IMR-90 (cell line): Measurements from ENCODE around the gene TP73. TPM values are rescaled to one million over a fixed set of nuclear protein-coding genes. Genes with fewer than 3 reads are reported as not detected.

Experiments
- ATAC-seq: fragments of 200-7000 bp; cut with Tn5 transposase; 2 replicates; pipeline ENCODE4 v1.9.1; 2020; ENCODE audit warnings: low read depth, mild to moderate bottlenecking, moderate library complexity
- BruUV-seq: library from RNA; stranded (reverse); fragments of 400-500 nt; replicated peaks from 2 replicates; lab custom pipeline; 2021; lab: Mats Ljungman, UMichigan
- CTCF ChIA-PET: fragments of 300-600 bp; formaldehyde crosslinking; extraction: SDS; loops from one replicate; lab custom pipeline; 2021; ENCODE audit warnings: antibody characterized with exemption; lab: Yijun Ruan, JAX
- POLR2A ChIA-PET: fragments of 300-600 bp; sonication (Branson Sonifier 250); formaldehyde crosslinking; loops from one replicate; lab custom pipeline; 2022; ENCODE audit warnings: antibody characterized with exemption; ENCODE audit not compliant: unreplicated experiment; lab: Charles Lee
- DNase-seq: peaks from one replicate; pipeline ENCODE4 v3.0.0; 2013
- H2AFZ ChIP-seq: replicated peaks from 2 replicates; pipeline ENCODE3; 2013; ENCODE audit warnings: low read length, mild to moderate bottlenecking; ENCODE audit not compliant: poor library complexity
- H2AK5ac ChIP-seq: 2 replicates; pipeline ENCODE4 v1.6.1; 2013; ENCODE audit warnings: low read depth, low read length, inconsistent platforms
- H2AK9ac ChIP-seq: replicated peaks from 2 replicates; pipeline ENCODE3; 2013; ENCODE audit warnings: mild to moderate bottlenecking, low read depth, low read length, moderate library complexity; ENCODE audit not compliant: poor library complexity
- H2BK120ac ChIP-seq: 2 replicates; pipeline ENCODE4 v1.6.1; 2013; ENCODE audit warnings: low read depth, low read length, inconsistent platforms
- H2BK15ac ChIP-seq: 3 replicates; pipeline ENCODE4 v1.6.1; 2013; ENCODE audit warnings: low read depth, low read length, inconsistent platforms
- H2BK20ac ChIP-seq: 2 replicates; pipeline ENCODE4 v1.6.1; 2013; ENCODE audit warnings: low read depth, mild to moderate bottlenecking, inconsistent platforms, low read length, moderate library complexity
- H2BK5ac ChIP-seq: 2 replicates; pipeline ENCODE4 v1.6.1; 2013; ENCODE audit warnings: mild to moderate bottlenecking, low read depth, low read length, inconsistent platforms; ENCODE audit not compliant: poor library complexity, severe bottlenecking
- H3K14ac ChIP-seq: replicated peaks from 2 replicates; pipeline ENCODE4 v1.6.1; 2013; ENCODE audit warnings: low read depth, low read length, inconsistent platforms
- H3K18ac ChIP-seq: 2 replicates; pipeline ENCODE4 v1.6.1; 2013; ENCODE audit warnings: low read depth, low read length, control low read depth
- H3K23ac ChIP-seq: 2 replicates; pipeline ENCODE4 v1.6.1; 2013; ENCODE audit warnings: low read depth, low read length, inconsistent platforms
- H3K27ac ChIP-seq: 2 replicates; pipeline ENCODE4 v1.5.1; 2013; ENCODE audit warnings: mild to moderate bottlenecking, control low read depth, low read length; ENCODE audit not compliant: insufficient read depth
- H3K27me3 ChIP-seq: 2 replicates; pipeline ENCODE4 v1.6.1; 2013; ENCODE audit warnings: low read length; ENCODE audit not compliant: control insufficient read depth, insufficient read depth
- H3K36me3 ChIP-seq: 2 replicates; pipeline ENCODE4 v1.6.1; 2013; ENCODE audit warnings: low read length, mixed read lengths; ENCODE audit not compliant: control insufficient read depth, insufficient read depth
- H3K4ac ChIP-seq: 2 replicates; pipeline ENCODE4 v1.6.1; 2013; ENCODE audit warnings: low read depth, low read length, inconsistent platforms
- H3K4me1 ChIP-seq: 2 replicates; pipeline ENCODE4 v1.6.1; 2013; ENCODE audit warnings: low read length, mixed read lengths; ENCODE audit not compliant: control insufficient read depth, insufficient read depth
- H3K4me2 ChIP-seq: 2 replicates; pipeline ENCODE4 v1.6.1; 2013; ENCODE audit warnings: low read depth, mild to moderate bottlenecking, control low read depth, low read length, moderate library complexity
- H3K4me3 ChIP-seq: 2 replicates; pipeline ENCODE4 v1.5.1; 2013; ENCODE audit warnings: low read depth, mild to moderate bottlenecking, control low read depth, low read length, moderate library complexity; ENCODE audit not compliant: insufficient read depth
- H3K56ac ChIP-seq: 2 replicates; pipeline ENCODE4 v1.6.1; 2013; ENCODE audit warnings: low read length, inconsistent platforms; ENCODE audit not compliant: insufficient read depth; ENCODE audit errors: extremely low read depth
- H3K79me1 ChIP-seq, 2 experiments: 2 replicates each; pipeline ENCODE4 v1.6.1; 2013; ENCODE audit warnings: low read length in 2 of 2, inconsistent platforms in 1 of 2, low read depth in 1 of 2
- H3K9ac ChIP-seq: 2 replicates; pipeline ENCODE4 v1.6.1; 2013; ENCODE audit warnings: low read depth, low read length, control low read depth
- H3K9me1 ChIP-seq: 2 replicates; pipeline ENCODE4 v1.6.1; 2013; ENCODE audit warnings: low read length, inconsistent platforms; ENCODE audit not compliant: insufficient read depth
- H3K9me3 ChIP-seq: 2 replicates; pipeline ENCODE4 v1.6.1; 2013; ENCODE audit warnings: low read length; ENCODE audit not compliant: control insufficient read depth, insufficient read depth
- H4K20me1 ChIP-seq: 2 replicates; pipeline ENCODE4 v1.6.1; 2013; ENCODE audit warnings: low read length, inconsistent platforms; ENCODE audit not compliant: insufficient read depth
- H4K5ac ChIP-seq: 2 replicates; pipeline ENCODE4 v1.6.1; 2013; ENCODE audit warnings: mild to moderate bottlenecking, low read depth, low read length, control low read depth
- H4K8ac ChIP-seq, 2 experiments: 2 replicates each; pipeline ENCODE4 v1.6.1; 2013; ENCODE audit warnings: low read depth in 2 of 2, low read length in 2 of 2, control low read depth in 1 of 2, inconsistent platforms in 1 of 2
- H4K91ac ChIP-seq: 2 replicates; pipeline ENCODE4 v1.6.1; 2013; ENCODE audit warnings: low read depth, low read length, inconsistent platforms; ENCODE audit not compliant: insufficient read depth
- BHLHE40 ChIP-seq: fragments of 150-350 bp; IDR thresholded peaks from 2 replicates; pipeline ENCODE4 v1.6.1; 2016; ENCODE audit warnings: mild to moderate bottlenecking, low read depth, low read length
- CEBPB ChIP-seq: IDR thresholded peaks from 2 replicates; pipeline ENCODE4 v1.6.1; 2012; ENCODE audit warnings: low read depth, low read length, improper control_type of control experiment
- CHD1 ChIP-seq: IDR thresholded peaks from 2 replicates; pipeline ENCODE4 v1.6.1; 2012; ENCODE audit warnings: low read depth, low read length, improper control_type of control experiment
- MAFK ChIP-seq: IDR thresholded peaks from 2 replicates; pipeline ENCODE4 v1.6.1; 2012; ENCODE audit warnings: low read depth, low read length, improper control_type of control experiment
- MAZ ChIP-seq: IDR thresholded peaks from 2 replicates; pipeline ENCODE4 v1.6.1; 2012; ENCODE audit warnings: low read depth, mild to moderate bottlenecking, low read length, improper control_type of control experiment, moderate library complexity, borderline replicate concordance
- NFE2L2 ChIP-seq: fragments of 150-350 bp; IDR thresholded peaks from 2 replicates; pipeline ENCODE4 v1.6.1; 2016; ENCODE audit warnings: low read depth, mild to moderate bottlenecking, low read length
- POLR2A ChIP-seq: IDR thresholded peaks from 2 replicates; pipeline ENCODE4 v1.6.1; 2012; ENCODE audit warnings: mild to moderate bottlenecking, low read depth, low read length
- RAD21 ChIP-seq: IDR thresholded peaks from 2 replicates; pipeline ENCODE4 v1.6.1; 2012; ENCODE audit warnings: low read length, improper control_type of control experiment
- RCOR1 ChIP-seq: IDR thresholded peaks from 2 replicates; pipeline ENCODE4 v1.6.1; 2012; ENCODE audit warnings: mild to moderate bottlenecking, low read length, improper control_type of control experiment; ENCODE audit not compliant: insufficient replicate concordance
- RFX5 ChIP-seq: IDR thresholded peaks from 2 replicates; pipeline ENCODE4 v1.8.0; 2012; ENCODE audit warnings: low read depth, mild to moderate bottlenecking, low read length, moderate library complexity
- SMC3 ChIP-seq: fragments of 150-350 bp; IDR thresholded peaks from 2 replicates; pipeline ENCODE4 v1.6.1; 2016; ENCODE audit warnings: low read depth, mild to moderate bottlenecking, antibody characterized with exemption, low read length, moderate library complexity
- WGBS, 2 experiments: methylation state at CpG; one replicate each; pipeline versions ENCODE4 v1.1.5 to v1.1.7; 2013; ENCODE audit warnings: missing lambda C conversion rate in 2 of 2; ENCODE audit not compliant: insufficient read length in 1 of 2; ENCODE audit errors: extremely low coverage in 2 of 2; 5-methylcytosine and 5-hydroxymethylcytosine counted together
- dilution Hi-C: fragments of 300-500 bp; cut with HindIII; formaldehyde crosslinking; loops from one replicate; pipeline ENCODE4 v1.14.3; 2018; ENCODE audit warnings: low sequenced_read_pairs; ENCODE audit not compliant: unreplicated experiment
- in situ Hi-C: fragments of 300-500 bp; cut with MboI; formaldehyde crosslinking; loops from 3 replicates; pipeline ENCODE4 v1.14.3; 2019; ENCODE audit warnings: low sequenced_read_pairs, inconsistent platforms, mixed read lengths
- intact Hi-C: fragments of 100-400 bp; cut with micrococcal nuclease; formaldehyde crosslinking; loops from 2 replicates; pipeline ENCODE4 v1.10.0; 2022
- polyA plus RNA-seq, 3 experiments: library from polyadenylated mRNA; depleted of rRNA; stranded (reverse); fragments of >200 nt; gene quantifications; 2 replicates each; pipeline ENCODE4 v1.2.3, GENCODE V29; 2012; ENCODE audit warnings: low replicate concordance in 1 of 3
- total RNA-seq: library from RNA; depleted of rRNA; stranded (reverse); fragments of >200 nt; gene quantifications from 2 replicates; pipeline ENCODE4 v1.2.3, GENCODE V29; 2012
- TF ChIP-seq, protein P1 (sequence below): conservative IDR thresholded peaks from 2 replicates; pipeline ENCODE4 v1.5.1; 2012; ENCODE audit warnings: mild to moderate bottlenecking, low read depth, low read length, improper control_type of control experiment
- TF ChIP-seq, protein P2 (sequence below): fragments of 150-350 bp; IDR thresholded peaks from 2 replicates; pipeline ENCODE4 v1.6.1; 2016; ENCODE audit warnings: low read depth, mild to moderate bottlenecking, low read length, moderate library complexity, borderline replicate concordance

TP73 gene
- total and polyA plus RNA-seq, 2 of the 4 experiments (the other 2 are of a cell fraction), result not detected

GRCh38 chr1:3624200-3625136 lies 27.8 kb upstream of the TP73 start, which contains the start of gene TPRG1L:
Gene TPRG1L (plus strand): TSS chr1:3625015. CDS start chr1:3625073, 58 bp downstream.
- BruUV-seq, result no TSS peak
- Histone ChIP-seq H3K9me1 (no peaks in the 10 kb centered on the region; the same call in 1 of the 2 replicates), H4K20me1 (no peaks in the 10 kb centered on the region; the same call in 1 of the 2 replicates), H4K5ac (peak within 1 kb of the TSS; percentile 46; the same call in 1 of the 2 replicates), H2AFZ (peak within 1 kb of the TSS; percentile 99), H2AK5ac (peak within 1 kb of the TSS; percentile 69; the same call in 1 of the 2 replicates), H3K4ac (peak within 1 kb of the TSS; percentile 38), H3K14ac (peak within 1 kb of the TSS; percentile 16), H4K91ac (peak within 1 kb of the TSS; percentile 32; the same call in 1 of the 2 replicates), H4K8ac (peak within 1 kb of the TSS in 1 of 2 experiments; percentile 63; a peak in 2 of 4 replicates), H3K4me1 (peaks cover 7% of the 10 kb centered on the region), H3K36me3 (peaks cover 21% of the 10 kb centered on the region), H3K18ac (no peak within 1 kb of the TSS), H2AK9ac (peak within 1 kb of the TSS; percentile 98), H3K4me3 (peak within 1 kb of the TSS; percentile 99), H2BK5ac (peak within 1 kb of the TSS; percentile 47), H3K56ac (peak within 1 kb of the TSS; percentile 38; the same call in 1 of the 2 replicates), H3K4me2 (peak within 1 kb of the TSS; percentile 99), H3K23ac (no peak within 1 kb of the TSS; the same call in 1 of the 2 replicates), H3K9ac (peak within 1 kb of the TSS; percentile 93), H2BK20ac (no peak within 1 kb of the TSS), H3K79me1 (peaks cover 12 to 23% of the 10 kb centered on the region in 2 experiments; a peak in 3 of 4 replicates), H3K9me3 (no peaks in the 10 kb centered on the region), H2BK15ac (no peak within 1 kb of the TSS), H3K27me3 (no peaks in the 10 kb centered on the region), H2BK120ac (no peak within 1 kb of the TSS), H3K27ac (peak within 1 kb of the TSS; percentile 84)
- dilution Hi-C loops, result no loop called here
- ATAC-seq, result peak; percentile 98
- 1% methylated on average over 61 of the region's 108 CpGs; no CpG with 5 or more reads in 1 of the 2 experiments for WGBS, 2 experiments
- peak; percentile 90 for DNase-seq
- ChIA-PET CTCF (interaction anchor here (0.5 kb wide), 1 partner anchor 142 kb away, joined by 3 read pairs; no protein-coding TSS in a partner anchor), POLR2A (no interaction called here)
- in situ Hi-C loops, result loop anchor here (5.0 kb wide), 2 partner anchors 67 to 137 kb away; no protein-coding TSS in a partner anchor
- intact Hi-C loops, result no loop called here
- TF ChIP-seq MAFK (no peak), RAD21 (no peak), CEBPB (0 out of 2 replicates have a peak, but pooled peaks have one; percentile 17), RCOR1 (no peak), RFX5 (no peak), BHLHE40 (peak; percentile 90), CHD1 (no peak), POLR2A (no peak), SMC3 (no peak), MAZ (peak; percentile 91; the same call in 1 of the 2 replicates), NFE2L2 (no peak)
- TF ChIP-seq, protein P1, sequence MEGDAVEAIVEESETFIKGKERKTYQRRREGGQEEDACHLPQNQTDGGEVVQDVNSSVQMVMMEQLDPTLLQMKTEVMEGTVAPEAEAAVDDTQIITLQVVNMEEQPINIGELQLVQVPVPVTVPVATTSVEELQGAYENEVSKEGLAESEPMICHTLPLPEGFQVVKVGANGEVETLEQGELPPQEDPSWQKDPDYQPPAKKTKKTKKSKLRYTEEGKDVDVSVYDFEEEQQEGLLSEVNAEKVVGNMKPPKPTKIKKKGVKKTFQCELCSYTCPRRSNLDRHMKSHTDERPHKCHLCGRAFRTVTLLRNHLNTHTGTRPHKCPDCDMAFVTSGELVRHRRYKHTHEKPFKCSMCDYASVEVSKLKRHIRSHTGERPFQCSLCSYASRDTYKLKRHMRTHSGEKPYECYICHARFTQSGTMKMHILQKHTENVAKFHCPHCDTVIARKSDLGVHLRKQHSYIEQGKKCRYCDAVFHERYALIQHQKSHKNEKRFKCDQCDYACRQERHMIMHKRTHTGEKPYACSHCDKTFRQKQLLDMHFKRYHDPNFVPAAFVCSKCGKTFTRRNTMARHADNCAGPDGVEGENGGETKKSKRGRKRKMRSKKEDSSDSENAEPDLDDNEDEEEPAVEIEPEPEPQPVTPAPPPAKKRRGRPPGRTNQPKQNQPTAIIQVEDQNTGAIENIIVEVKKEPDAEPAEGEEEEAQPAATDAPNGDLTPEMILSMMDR, result no peak
- TF ChIP-seq, protein P2, sequence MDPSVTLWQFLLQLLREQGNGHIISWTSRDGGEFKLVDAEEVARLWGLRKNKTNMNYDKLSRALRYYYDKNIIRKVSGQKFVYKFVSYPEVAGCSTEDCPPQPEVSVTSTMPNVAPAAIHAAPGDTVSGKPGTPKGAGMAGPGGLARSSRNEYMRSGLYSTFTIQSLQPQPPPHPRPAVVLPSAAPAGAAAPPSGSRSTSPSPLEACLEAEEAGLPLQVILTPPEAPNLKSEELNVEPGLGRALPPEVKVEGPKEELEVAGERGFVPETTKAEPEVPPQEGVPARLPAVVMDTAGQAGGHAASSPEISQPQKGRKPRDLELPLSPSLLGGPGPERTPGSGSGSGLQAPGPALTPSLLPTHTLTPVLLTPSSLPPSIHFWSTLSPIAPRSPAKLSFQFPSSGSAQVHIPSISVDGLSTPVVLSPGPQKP, result no peak
